Mesenteric fat pad (tissue), 1 donor: ENCODE measurements around the gene PNMA6A. TPM values are rescaled to one million over a fixed set of nuclear protein-coding genes. Genes with fewer than 3 reads are reported as not detected.
"Not testable (repeated sequence)": the region's sequence is repeated elsewhere in the genome, so short reads cannot be mapped to it uniquely, and the experiment has no call there.

Source experiments
- DNase-seq: peaks from one replicate; pipeline ENCODE4 v3.0.0-alpha.2; 2020; ENCODE audit warnings: low spot score
- total RNA-seq: library from RNA; stranded (reverse); fragmentation: NEBNext Ultra II Directional; extraction: Animal tissue kit (Norgen Biotek cat#: 25700); gene quantifications from one replicate; pipeline ENCODE4 v1.2.1, GENCODE V29; 2021
- donor health status: DM: yes; HTN: yes; CAD: no.

PNMA6A gene
- total RNA-seq, 1 donor from 2014 or later: 2.5 TPM

- no peak for DNase-seq
These were observed 2.7 kb downstream of the PNMA6A start for GRCh38 chrX:153074935-153075334.

GRCh38 chrX:153075366-153075765 is 3.1 kb downstream of the PNMA6A start:
- no peak for DNase-seq

- not testable (repeated sequence) for DNase-seq
These were observed 5.3 kb downstream of the PNMA6A start for GRCh38 chrX:153077437-153078135.

- DNase-seq: not testable (repeated sequence)
These were observed 11.1 kb downstream of the PNMA6A start for GRCh38 chrX:153083238-153083923.

DNA sequence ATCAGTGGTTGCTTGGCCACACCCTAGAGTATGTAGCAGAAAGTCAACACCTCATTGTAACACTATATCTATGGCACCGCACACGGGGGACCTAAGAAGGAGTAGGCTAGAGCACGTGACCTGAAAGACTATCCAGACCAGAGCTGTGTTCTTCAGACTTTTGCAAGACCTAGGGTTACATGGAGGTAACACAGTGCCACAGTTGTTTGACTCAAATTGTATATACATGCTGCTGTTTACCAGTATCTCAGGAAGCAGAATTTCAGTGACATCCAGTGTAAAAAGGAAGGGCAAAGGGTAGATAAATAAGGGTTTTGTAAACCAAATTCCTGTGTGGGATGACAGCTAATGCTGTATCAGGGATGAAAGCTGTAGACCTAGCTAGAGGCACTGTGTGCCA is 30.2 kb downstream of the PNMA6A start:
- DNase-seq: no peak

DNA sequence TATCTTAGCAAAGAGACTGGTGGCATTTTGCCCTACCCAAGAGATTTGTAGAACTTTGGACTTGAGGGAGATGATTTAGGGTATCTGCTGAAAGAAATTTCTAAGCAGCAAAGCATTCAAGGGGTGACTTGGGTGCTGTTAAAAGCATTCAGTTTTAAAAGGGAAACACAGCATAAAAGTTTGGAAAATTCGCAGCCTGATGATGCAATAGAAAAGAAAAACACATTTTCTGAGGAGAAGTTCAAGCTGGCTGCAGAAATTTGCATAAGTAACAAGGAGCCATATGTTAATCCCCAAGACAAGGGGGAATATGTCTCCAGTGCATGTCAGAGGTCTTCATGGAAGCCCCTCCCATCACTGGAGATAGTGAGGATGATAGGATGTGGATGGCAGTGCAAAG is 32.7 kb downstream of the PNMA6A start:
- DNase-seq: not testable (repeated sequence)

DNA sequence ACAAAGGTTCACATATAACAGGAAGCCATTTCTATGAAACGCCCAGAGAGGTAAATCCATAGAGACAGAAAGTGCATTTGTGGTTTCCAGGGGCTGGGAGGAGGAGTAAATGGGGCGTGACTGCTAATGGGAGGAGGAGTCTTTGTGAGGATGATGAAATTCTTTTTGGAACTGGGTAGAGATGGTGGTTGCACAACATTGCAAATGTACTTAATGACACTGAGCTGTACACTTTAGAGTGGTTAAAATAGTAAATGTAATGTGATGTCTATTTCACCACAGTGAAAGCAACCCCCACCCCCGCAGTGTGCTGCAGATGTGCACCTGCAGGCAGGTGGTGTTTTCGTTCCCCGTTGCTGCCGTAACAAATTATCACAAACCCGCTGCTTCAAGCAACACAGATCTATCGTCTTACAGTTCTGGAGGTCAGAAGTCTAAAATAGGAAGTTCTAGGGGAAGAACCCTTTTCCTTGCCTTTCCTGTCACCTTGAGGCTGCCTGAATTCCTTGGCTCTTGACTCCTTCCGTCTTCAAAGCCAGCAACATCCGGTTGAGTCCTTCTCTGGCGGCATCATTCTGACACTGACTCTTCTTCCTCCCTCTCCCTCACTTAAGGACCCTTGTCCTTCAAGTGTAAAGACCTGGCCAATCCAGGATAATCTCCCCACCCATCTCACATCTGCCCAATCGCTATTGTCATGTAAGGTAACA is 34.0 kb downstream of the PNMA6A start:
- not testable (repeated sequence) for DNase-seq

DNA sequence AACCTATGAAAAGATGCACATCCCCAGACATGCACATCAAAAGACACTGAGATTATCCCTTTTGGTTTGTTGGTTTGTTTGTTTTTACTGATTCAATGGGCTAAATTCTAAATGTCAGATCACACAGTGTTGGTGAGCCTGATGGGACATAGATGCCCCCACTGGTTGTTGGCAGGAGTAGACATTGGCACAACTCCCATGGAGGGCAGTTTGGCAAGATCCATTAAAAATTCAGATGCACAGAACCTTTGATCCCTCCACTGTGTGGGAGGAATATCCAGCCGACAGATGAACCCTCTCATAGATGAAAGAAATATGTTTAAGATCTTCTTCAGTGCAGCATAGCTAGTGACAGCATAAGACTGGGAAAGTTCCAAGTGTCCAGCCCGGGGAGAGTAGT is 38.5 kb downstream of the PNMA6A start:
- not testable (repeated sequence) for DNase-seq

- DNase-seq: not testable (repeated sequence)
These were observed 41.6 kb downstream of the PNMA6A start for GRCh38 chrX:153113851-153114250.

DNA sequence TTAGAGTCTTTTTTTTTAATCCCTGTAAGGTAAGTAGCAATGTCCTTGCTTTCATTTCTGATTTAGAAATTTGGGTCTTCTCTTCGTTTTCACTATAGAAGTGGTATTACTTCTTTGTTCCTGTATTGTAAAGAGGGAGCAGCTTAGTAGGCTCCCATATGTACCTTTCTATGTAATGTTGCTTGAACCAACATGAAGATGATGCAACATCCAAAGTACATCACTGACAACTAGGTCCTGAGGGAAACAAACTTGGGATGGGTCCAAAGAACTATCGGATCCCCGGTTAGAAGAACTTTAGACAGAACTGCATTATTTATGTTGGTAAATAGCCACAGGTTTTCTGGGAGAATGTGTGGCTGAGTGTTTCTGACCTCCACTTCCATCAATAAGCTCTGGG is 45.5 kb downstream of the PNMA6A start:
- not testable (repeated sequence) for DNase-seq

DNA sequence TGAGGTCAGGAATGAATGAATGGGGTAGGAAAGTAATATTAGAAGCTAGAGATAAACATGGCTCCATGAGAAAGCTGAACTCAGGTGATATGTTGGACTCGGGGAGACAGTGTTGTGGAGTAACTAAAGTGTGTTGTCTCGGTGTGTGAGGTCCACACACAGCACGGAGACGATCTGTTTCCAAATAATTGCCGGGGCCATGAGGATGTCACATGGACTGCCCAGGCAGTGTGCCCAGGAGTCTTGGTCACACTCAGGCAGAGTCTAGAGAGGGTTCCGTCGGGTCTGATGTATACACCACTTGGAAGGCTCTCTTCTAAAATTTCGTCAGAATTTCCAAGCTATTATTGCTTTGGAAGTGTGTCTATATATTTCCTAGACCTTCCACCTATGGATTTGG is 48.0 kb downstream of the PNMA6A start:
- DNase-seq: not testable (repeated sequence)

DNA sequence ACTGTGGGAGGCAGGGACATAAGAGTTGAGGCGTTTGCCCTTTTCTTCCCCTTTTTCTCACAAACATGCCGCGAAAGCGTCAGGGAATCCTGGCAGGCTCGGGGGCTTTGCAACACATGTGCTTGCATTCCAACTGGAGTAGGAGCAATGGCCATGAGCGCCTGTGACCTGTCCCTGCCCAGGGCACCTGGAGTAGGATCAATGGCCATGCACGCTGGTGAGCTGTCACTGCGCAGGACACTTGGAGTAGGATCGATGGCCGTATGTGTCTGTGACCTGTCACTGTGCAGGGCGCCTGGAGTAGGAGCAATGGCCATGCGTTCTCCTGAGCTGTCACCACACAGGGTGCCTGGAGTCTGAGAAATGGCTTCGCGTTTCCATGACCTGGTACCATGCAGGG is 51.2 kb downstream of the PNMA6A start:
- not testable (repeated sequence) for DNase-seq

Other genes starting within 250 kb of the PNMA6A start
- gene CETN2, start 241.7 kb upstream of the PNMA6A start, total RNA-seq: 22.1 TPM
- 35.4 TPM for gene NSDHL, start 241.4 kb upstream of the PNMA6A start, total RNA-seq
- 6.3 TPM for gene ZNF185, start 174.4 kb upstream of the PNMA6A start, total RNA-seq
- not detected for gene PNMA5, start 78.3 kb upstream of the PNMA6A start, total RNA-seq
- gene PNMA3, start 16.0 kb upstream of the PNMA6A start, total RNA-seq: 0.22 TPM
- gene MAGEA1, start 106.8 kb downstream of the PNMA6A start, total RNA-seq: not detected
- not detected for gene PNMA6F, start 249.3 kb downstream of the PNMA6A start, total RNA-seq